Stimulated activated CD4-positive, alpha-beta T cell treated with anti-CD3 and anti-CD28 coated beads, Interleukin-4, amount 100 ng/mL, for 24 hours (primary cell): ENCODE measurements around the gene GRM7.

Source experiments
- DNase-seq: peaks from one replicate; pipeline ENCODE4 v3.0.0-alpha.2; 2020

GRM7 gene

DNA sequence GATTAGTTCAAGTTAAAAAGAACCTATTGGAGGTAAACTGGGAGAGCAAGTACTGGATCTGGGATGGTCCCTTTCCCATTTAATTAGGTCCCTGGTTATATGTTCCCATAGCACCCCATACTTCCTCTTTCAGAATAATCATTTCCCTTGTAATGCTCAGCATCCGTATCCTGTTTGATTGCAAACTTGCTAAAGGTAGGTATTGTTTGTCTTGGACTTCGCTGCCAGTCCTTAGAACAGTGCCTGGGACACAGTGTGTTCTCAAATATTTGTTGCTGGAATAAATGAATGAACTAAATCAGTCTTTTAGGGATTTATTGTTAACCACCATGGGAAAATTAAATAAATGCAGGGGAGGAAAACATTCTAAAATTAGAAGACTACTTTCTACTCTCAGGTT is 299.8 kb downstream of the GRM7 start:
- no peak for DNase-seq

DNA sequence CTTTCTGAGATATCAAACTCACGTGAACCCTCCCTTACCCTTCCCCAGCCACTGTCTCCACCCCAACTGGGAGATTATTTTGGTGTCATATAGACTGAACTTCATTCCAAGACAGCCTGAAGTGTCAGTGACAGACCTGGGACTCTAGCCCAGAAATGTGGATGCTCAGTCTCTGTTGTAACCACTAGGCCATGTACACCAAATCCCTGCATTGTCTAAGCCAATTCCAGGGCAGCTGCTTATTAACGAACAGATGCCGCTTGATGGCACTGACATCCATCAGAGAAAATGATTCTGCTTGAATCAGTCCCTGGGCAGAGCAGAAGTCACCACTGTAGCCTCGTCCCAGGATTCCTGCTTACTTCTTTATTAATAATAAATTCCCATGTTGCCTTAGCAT is 305.5 kb downstream of the GRM7 start:
- DNase-seq = no peak

DNA sequence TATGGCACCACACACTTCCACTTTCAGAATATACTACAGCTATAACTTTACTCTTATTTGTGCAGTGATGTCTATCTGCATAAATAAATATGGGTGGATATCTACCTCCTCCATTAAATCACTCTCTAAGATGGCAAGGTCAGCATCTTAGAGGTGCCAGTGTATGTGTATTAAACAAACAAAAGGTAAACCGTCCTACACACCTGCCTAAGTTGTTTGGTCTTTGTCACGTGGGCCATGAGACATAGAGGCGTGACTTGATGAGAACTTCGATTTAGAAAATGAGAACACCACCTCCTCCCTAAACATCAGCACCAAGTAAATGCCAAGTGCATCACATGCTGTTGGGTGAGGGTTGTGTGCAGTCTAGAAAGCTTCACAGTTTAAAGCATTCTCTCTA is 310.6 kb downstream of the GRM7 start:
- DNase-seq = no peak

DNA sequence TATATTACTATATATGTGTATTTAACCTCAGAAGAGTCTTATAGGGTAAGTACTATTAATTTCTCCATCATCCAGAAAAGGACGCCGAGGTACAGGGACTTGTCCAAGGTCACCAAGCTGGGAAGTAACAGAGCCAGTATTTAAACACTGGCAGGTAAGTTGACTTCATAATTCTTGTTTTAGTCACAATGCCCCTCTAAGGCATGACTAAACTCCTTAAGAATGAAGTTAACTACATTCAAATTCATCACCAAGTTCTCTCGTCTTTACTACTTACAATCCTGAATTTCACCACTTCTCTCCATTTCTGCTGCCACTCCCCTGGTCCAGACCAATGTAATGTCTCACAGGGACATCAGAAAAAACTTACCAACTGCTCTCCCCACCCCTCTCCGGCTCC is 312.1 kb downstream of the GRM7 start:
- no peak for DNase-seq

DNA sequence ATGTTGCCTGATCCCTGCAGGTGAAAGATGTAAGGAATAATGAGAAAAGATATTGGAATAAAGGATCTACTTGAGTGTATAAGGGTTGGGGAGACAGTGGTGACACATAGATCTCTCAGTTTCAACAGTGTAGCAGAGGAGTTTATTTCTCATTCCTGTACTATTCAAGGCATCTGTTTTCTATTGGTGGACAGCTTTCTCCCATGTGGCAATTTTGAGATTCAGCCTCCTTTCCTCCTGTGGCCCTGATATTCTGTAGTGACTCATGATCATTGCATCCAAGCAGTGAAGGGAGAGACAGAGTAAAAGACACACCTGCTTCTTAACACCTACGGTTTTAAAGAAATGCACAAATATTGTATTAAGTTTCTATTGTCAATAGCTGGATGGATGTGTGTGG is 327.6 kb downstream of the GRM7 start:
- no peak for DNase-seq

DNA sequence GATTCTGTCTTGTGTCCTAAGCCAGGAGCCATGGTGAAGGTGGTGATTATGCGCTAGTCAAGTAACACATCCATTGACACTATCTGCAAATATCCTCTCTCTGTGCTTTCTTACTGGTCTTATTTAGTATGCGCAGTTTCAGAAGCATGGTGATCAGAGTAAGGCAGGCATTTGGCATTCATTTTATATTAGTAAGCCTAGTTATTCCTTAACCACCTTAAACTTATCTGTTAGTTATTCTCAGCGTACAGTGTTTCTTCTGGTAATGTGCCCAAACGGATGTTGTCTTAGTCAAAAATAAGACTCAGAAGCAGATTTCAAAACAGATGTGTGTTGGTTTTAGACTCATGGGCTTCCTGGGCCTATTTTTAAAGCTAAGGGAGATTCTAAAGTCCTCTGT is 329.2 kb downstream of the GRM7 start:
- DNase-seq = no peak

DNA sequence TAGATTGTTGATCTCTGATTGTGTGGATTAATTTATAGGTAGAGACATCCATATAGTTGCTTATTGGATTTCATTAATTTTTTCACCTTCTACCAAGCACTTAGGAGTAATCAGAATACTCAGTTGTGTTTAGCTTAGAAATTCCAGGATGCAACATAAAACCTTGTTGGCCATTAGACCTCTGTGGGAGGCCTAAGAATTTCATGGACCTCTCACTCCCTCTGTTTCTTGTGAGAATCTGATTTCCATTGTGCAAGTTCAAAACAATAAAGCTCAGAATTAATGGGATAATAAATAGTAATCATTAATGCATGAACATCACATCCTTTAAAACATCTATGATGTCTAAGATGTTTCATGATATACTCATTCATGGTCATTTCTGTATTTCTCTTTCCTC is 332.4 kb downstream of the GRM7 start:
- no peak for DNase-seq

DNA sequence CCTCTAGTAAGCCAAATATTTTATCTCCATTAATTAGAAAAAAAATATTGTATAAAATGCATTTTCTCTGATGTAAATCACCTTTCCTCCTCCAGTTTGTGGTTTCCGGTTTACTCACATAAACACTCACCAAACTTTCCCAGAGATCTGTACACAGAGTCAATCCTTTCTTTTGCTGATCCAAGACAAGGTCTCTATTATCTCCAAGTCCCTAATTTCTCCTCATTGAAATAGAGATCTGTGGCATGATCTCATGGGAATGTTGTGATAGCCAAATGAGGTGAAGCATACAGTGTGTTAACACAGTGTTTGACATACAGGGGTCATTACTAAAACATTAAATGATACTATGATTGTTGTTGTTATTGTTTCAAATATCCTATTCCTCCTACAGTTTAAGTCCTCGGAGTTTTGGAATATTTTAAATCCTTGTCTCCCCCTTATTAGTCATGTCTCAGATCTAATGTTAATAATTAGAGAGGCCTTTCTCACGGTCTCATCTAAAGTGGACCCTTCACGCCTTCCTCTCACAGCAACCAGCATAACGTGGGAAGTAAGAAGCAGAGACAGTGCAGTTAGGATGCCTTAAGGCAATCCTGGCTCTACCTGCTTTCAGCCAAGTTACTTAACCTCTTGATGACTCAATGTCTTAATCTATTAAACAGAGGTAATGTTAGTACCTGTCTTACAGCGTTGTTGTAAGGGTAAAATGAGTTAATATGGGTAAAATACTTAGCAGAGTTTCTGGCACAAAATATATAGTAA is 333.3 kb downstream of the GRM7 start:
- DNase-seq = no peak

DNA sequence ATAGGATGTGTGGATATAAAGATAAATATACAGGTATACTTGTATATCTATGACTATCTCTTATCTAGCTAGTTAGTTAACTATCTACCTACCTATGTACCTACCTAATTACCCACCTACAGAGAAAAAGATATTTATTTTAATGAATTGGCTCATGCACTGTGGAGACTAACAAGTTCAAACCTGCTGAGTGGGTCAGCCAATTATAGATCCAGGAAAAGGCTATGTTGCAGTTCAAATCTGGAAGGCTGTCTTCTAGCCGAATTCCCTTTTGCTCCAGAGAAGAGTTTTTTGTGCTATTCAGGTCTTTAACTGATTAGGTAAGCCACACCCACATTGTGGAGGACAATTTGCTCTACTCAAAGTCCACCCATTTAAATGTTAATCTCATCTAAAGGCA is 335.0 kb downstream of the GRM7 start:
- DNase-seq = no peak

DNA sequence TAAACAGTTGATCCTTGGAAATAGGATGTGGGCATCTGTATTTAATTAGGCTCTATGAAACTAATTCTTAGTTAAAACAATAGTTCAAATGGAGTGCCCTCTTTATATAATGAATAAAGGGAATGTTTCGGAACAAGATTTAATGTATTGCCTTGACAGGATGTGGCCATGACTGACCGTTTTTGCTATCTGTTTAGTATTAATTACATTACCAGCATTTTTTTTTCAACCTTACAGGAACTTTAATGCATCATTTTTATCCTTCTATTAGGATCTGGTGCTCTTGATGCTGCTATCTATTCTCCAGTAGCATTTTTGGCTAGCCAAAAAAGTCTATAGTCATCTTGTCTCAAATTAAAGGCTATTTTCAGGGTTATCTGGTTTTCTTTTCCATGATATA is 340.9 kb downstream of the GRM7 start:
- DNase-seq = no peak

DNA sequence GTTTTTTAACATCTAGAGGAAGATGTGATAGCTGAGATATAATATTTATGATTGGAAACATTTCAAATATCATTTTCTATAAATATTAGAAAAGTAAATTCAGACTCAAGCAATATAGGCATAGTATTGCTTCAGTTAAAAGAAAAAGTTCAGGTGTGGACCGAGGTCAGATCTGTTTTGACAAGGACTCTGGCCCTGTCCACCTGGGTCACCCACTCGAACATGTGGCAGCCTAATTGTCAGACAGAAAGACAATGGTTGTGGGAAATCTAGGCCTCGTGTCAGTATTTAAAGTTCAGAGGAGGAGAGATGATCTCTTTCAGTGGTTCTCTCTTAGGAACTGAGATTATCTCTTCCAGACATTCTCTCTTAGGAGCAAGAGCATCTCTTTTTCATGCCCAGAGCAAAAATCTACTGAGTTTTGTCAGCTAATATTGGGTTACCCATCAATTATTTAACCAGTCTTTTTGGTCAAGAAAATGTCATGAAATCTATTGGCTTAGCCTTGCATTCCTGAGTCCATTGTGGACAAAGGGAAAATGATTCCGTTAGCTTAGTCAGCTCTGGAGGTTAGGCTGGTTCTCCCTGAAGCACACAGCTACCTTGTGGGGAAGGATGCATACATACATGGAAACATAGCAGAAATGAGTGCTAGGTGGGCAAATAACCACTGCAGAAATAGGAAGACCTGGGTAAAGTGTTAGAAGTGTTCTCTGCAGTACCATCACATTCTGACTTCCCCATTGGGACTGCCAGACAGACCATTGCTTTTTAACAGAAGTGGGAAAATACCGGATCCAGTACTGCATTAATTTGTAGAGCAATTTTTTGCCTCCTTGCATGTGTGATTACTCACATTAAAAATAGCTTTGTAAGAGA is 343.3 kb downstream of the GRM7 start:
- no peak for DNase-seq

DNA sequence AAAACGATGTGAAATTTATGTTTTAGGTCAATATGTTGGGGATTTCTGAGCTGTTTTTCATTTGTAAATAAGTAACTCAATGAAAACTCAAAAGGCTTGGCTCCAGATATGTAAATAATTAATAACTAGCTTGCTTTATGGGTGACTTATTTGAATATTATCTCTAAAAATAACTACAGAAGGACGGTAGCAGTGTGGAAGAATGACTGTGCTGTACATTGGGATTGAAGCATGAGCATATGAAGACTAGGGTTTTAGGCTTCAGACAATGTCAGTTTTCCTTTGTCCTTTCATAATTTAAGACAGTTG is 343.9 kb downstream of the GRM7 start:
- DNase-seq = no peak

DNA sequence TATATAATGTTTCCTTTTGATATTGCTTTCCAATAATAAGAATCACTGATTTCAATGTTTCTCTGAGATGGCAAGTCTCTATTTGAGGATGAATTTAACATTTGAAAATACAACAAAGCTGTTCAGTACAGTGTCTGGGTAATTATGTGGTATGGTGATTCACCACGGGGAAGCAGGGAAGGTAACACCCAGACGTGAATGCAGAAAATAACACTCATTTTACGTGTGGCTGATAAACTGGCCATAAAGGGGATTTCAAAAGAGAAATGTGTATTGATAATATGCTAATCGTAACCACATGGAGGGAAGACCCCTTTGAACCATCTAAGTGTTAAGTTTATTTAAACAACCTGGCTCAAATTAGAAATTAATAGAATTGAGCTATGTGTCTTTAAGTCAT is 344.6 kb downstream of the GRM7 start:
- no peak for DNase-seq

DNA sequence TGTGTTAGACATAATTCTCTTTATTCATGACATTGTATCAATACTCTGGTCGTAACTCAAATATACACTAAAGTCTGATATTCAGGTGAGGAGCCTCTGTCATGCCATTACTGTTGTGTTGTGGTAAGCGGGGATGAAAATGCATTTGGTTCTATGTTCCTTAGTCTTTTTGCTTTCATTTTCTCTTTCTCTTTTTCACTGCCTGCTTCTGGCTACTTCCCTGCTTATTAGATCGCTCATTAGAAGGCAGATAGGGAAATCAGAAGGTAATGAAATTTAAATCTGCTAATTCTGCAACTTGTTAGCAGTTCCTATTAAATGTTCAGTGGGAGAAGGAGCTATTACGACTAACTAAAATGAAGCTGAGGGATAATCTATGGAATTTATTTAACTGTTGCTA is 345.0 kb downstream of the GRM7 start:
- no peak for DNase-seq

DNA sequence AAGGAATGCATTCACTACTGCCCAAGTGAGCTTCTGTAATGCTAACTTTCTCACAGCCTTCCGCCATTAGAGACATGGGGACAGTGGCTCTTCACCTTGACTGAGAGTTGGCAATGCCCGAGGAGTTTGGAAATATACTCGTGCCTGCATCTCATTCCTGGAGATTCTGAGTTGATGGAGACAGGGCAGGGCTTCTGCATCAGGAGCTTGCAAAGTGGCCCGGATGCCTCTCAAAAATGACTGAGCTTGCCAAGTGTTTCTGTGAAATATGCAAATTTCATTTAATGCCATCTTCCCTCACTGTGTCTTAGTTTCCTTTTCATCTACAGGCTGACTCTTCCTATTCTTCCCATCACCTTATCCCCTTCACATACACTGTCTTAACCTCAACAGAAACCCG is 346.2 kb downstream of the GRM7 start:
- DNase-seq = no peak

DNA sequence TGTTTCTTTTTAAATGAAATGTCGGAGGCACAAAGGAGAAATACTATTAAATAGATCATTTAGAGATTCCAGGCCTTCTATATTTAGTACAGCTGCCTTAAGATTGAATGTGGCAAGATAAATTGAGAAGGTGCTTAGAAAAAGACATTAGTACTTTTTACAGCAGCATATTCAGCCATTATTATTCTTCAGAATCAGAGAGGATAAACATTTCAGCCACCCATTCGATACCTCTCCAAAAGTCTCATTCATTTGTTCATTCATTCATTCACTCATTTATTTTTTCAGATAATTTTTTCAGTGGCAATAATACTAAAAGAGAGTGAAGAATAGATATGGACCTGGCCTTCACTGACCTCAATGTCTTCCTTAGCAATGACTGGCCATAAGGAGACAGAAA is 347.0 kb downstream of the GRM7 start:
- DNase-seq = no peak

DNA sequence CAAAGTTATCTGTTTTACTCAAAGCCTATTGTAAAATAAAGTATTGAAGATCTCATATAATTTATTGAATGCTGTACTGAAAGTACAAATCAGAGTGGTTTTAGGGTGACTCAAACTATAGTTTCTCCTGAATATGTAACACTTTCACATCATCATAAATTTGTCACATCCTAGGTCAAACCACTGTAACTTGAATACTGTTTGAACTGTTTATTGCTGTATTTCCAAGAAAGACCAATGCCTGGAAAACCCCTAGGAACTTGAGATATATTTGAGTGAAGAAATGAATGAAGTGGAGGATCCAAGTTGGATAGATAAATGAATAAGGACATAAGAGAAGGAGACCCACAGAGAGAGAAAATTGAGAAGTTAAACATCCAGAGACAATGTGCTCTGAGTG is 348.2 kb downstream of the GRM7 start:
- DNase-seq = no peak

DNA sequence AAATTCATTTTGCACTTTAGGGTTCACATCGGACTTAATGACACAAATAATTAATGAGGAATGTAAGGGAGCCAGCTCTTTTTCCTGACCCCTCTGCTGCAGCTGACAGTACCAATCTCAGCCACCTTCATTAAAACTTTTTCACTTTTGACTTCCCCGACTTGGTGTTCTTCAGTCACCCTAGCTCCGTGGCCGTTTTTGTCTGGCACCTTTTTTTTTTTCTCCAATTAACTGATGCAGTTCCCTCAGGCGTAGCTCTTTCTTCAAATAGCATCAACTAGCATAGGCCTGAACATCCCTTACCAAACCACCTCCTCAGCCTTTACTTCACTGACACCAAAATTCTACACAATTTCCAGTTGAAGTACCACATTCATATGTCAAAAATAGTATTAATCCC is 350.8 kb downstream of the GRM7 start:
- DNase-seq = no peak

DNA sequence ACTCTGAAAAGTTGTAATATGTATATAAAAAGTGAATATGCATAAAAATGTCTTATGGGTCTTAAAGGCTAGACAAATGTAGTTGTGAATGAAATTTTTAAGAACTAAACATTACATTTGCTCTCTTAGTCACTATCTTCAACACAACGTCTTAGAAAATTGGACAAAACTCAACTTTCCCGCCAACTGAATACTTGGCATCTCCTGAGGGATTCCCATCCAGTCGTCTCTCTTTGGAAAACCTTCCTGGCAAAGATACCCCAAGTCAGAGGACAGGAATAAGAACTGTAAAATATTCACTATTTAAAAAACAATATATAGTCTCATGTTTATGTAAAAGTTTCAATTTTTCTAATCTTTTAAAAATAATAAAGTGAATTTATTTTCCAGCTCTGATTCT is 354.8 kb downstream of the GRM7 start:
- no peak for DNase-seq

DNA sequence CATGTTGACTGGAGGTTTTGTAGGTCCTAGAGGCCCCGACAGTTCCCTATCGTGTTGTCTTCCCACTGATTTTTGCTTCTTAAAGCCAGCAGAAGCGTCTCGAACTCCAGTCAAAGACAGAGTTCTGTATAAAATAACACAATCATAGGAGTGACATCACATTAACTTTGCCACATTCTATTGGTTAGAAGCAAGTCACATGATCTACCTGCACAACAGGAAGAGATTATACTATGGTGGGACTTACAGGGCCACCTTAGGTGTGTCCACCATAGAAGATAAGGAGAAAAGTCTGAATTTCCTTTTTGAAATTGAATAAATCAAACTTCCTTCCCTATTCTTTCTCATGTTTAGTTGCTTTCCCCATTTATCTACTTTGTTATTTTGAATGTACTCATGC is 365.5 kb downstream of the GRM7 start:
- no peak for DNase-seq

DNA sequence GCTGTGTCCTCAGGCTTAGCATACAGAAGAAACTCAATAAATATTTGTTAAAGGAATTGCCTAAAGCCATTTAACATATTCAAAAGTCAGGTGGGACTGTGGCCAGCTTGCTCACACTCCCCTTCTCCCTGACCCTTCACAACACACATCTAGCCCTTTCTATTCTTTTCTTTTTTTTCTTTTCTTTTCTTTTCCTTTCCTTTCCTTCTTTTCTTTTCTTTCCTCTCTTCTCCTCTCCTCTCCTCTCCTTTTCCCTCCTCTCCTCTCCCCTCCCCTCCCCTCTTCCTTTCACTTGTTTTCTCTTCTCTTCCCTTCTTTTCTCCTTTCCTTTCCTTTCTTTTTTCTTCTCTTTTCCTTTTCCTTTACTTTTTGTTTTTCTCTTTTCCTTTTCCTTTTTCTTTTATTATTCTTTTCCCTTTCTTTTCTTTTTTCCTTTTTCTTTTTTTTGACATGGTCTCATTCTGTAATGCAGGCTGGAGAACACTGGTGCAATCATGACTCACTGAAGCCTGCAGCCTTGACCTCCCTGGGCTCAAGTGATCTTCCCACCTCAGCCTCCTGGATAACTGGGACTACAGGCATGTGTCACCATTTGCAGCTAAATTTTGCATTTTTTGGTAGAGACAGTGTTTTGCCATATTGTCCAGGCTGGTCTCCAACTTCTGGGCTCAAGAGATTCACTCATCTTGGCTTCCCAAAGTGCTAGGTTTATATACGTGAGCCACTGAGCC is 377.8 kb downstream of the GRM7 start:
- no peak for DNase-seq

DNA sequence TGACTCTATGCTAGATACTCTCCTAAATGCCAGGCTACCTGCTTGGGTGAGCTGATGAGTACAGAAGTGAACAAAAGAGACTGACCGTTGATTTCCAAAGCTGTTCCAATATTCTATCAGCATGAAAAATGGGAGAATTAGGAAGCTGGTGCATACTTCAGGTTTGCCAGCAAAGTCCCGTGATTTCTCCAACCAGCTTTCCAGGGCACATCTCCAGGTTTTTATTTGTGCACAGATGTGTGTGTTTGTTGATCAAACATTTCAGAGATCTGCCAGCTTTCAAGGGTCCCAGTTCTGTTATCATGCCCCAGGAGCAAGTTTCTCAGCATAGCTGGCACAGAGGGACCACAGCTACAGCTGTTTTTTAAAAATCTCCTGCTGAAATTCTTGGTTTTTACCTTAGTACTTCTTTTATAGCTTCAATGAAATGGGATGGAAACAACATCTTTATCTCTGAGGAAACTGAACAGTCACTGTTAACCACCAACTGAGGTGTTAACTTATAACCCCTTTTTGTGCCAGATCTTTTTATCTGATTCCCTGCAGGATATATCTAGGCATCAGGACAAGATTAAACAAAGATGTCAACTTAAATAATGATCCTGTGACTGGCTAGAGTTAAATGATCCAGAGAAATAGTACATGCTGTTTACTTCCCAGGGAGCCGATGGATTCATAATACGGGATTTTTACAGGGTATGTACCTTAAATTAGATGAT is 380.8 kb downstream of the GRM7 start:
- DNase-seq = no peak

DNA sequence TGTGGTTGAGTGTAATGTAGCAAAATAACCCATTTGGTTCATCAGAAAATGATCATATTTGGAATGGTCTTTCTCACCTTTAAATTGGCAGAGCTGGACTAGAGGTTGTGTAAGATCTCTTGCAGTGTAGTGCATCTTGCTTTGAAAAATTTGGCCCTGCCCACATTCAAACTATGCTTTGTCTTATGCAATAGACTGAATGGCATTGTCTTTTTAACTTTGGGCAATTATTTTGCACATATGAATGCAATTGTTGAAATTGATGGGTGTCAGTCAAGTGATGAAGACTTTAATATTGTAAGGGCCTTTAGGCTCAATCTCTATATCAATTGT is 381.4 kb downstream of the GRM7 start:
- no peak for DNase-seq
